Measurements from ENCODE around the gene RPP14.

RPP14 gene

GRCh38 chr3:58352626-58353025 lies 46.6 kb downstream of the RPP14 start:
- TF ChIP-seq CTCF (IDR thresholded peaks at IDR 0.05; ENCODE audit: insufficient read depth, low read length, missing control alignments) = no peak
- no peak for DNase-seq (ENCODE audit: low read depth, low spot score)
- ChIA-PET POLR2A (no interaction called here), CTCF (interaction anchor here (0.9 to 1.2 kb wide), 4 partner anchors 13 to 63 kb away, joined by 3 to 6 read pairs (median 4); no protein-coding TSS in a partner anchor)
- no peak overlapping the region for H3K4me3 ChIP-seq (ENCODE audit: low read depth, low read length)

- CTCF ChIA-PET = interaction anchor here (0.8 to 1.7 kb wide), 3 partner anchors 15 to 61 kb away, joined by 3 to 4 read pairs (median 3); partner anchors contain the start of genes HTD2 and RPP14
- no peak for TF ChIP-seq CTCF (IDR thresholded peaks at IDR 0.05; ENCODE audit: insufficient read depth, low read length, missing control alignments)
- POLR2A ChIA-PET = no interaction called here
- no peak overlapping the region for H3K4me3 ChIP-seq (ENCODE audit: low read depth, low read length)
- DNase-seq (ENCODE audit: low read depth, low spot score) = no peak
These were observed 47.9 kb downstream of the RPP14 start for GRCh38 chr3:58353722-58354553.

- no peak for TF ChIP-seq CTCF (IDR thresholded peaks at IDR 0.05; ENCODE audit: insufficient read depth, low read length, missing control alignments)
- CTCF ChIA-PET = no interaction called here
- POLR2A ChIA-PET = no interaction called here
- H3K4me3 ChIP-seq (ENCODE audit: low read depth, low read length) = no peak overlapping the region
- DNase-seq (ENCODE audit: low read depth, low spot score) = no peak
These were observed 49.1 kb downstream of the RPP14 start for GRCh38 chr3:58355179-58355578.

GRCh38 chr3:58356054-58356453 lies 50.0 kb downstream of the RPP14 start:
- no peak overlapping the region for H3K4me3 ChIP-seq (ENCODE audit: low read depth, low read length)
- CTCF ChIA-PET = no interaction called here
- DNase-seq (ENCODE audit: low read depth, low spot score) = no peak
- TF ChIP-seq CTCF (IDR thresholded peaks at IDR 0.05; ENCODE audit: insufficient read depth, low read length, missing control alignments) = no peak
- POLR2A ChIA-PET = no interaction called here

GRCh38 chr3:58357402-58357801 lies 51.4 kb downstream of the RPP14 start:
- no peak for DNase-seq (ENCODE audit: low read depth, low spot score)
- ChIA-PET CTCF (no interaction called here), POLR2A (no interaction called here)
- H3K4me3 ChIP-seq (ENCODE audit: low read depth, low read length) = no peak overlapping the region
- TF ChIP-seq CTCF (IDR thresholded peaks at IDR 0.05; ENCODE audit: insufficient read depth, low read length, missing control alignments) = no peak

- DNase-seq (ENCODE audit: low read depth, low spot score) = no peak
- ChIA-PET CTCF (no interaction called here), POLR2A (no interaction called here)
- no peak overlapping the region for H3K4me3 ChIP-seq (ENCODE audit: low read depth, low read length)
- no peak for TF ChIP-seq CTCF (IDR thresholded peaks at IDR 0.05; ENCODE audit: insufficient read depth, low read length, missing control alignments)
These were observed 52.0 kb downstream of the RPP14 start for GRCh38 chr3:58358092-58358491.
